A549 (cell line): ENCODE measurements around the gene CMAS. TPM values are rescaled to one million over a fixed set of nuclear protein-coding genes. Genes with fewer than 3 reads are reported as not detected.
A peak's percentile ranks its signal among the peaks of the same experiment; 100 is the strongest.

Source experiments
- ATAC-seq, 2 experiments: fragments of 200-7000 bp in 1 of 2; fragments of >200 bp in 1 of 2; cut with Nextera tagmentation in 1 of 2; cut with Tn5 transposase in 1 of 2; 3 replicates each; pipeline versions ENCODE4 v1.8.0 to v1.9.1; 2018 to 2020; ENCODE audit warnings: mild to moderate bottlenecking in 1 of 2, moderate library complexity in 1 of 2
- CTCF ChIA-PET: fragments of 300-600 bp; sonication (Branson Sonifier 250); formaldehyde crosslinking; extraction: SDS; loops from one replicate; lab custom pipeline; 2021; ENCODE audit warnings: antibody characterized with exemption, inconsistent platforms; lab: Yijun Ruan, JAX
- POLR2A ChIA-PET: fragments of 350-600 bp; formaldehyde crosslinking; extraction: SDS; loops from one replicate; lab custom pipeline; 2021; ENCODE audit warnings: antibody characterized with exemption, inconsistent platforms; lab: Yijun Ruan, JAX
- DNase-seq, 2 experiments: peaks; one replicate each; pipeline versions ENCODE4 v3.0.0 to v3.0.0-alpha.2; 2011 to 2016; ENCODE audit warnings: low read depth in 1 of 2, low spot score in 1 of 2
- FAIRE-seq: peaks from 2 replicates; lab custom pipeline; 2011; peaks lifted over from hg19 to GRCh38; lab: Jason Lieb, UNC
- H3K27ac ChIP-seq, 2 experiments: fragments of >200 bp; sonication (Bioruptor Twin); formaldehyde crosslinking; 3 replicates each; pipeline ENCODE4 v1.5.1; 2016 to 2017
- H3K4me1 ChIP-seq: fragments of >200 bp; sonication (Bioruptor Twin); formaldehyde crosslinking; 3 replicates; pipeline ENCODE4 v1.6.1; 2016
- H3K4me2 ChIP-seq: fragments of >200 bp; sonication (Bioruptor Twin); formaldehyde crosslinking; 3 replicates; pipeline ENCODE4 v1.6.1; 2016
- H3K4me3 ChIP-seq: fragments of >200 bp; sonication (Bioruptor Twin); formaldehyde crosslinking; 3 replicates; pipeline ENCODE4 v1.5.1; 2016
- H3K9me3 ChIP-seq: fragments of >200 bp; sonication (Bioruptor Twin); formaldehyde crosslinking; 3 replicates; pipeline ENCODE4 v1.6.1; 2016
- BHLHE40 ChIP-seq: IDR thresholded peaks from 2 replicates; pipeline ENCODE4 v1.6.1; 2012; ENCODE audit warnings: low read depth, low read length, inconsistent platforms
- EP300 ChIP-seq, 2 experiments: fragments of >200 bp; sonication (Bioruptor Twin); formaldehyde crosslinking; IDR thresholded peaks; 2 replicates in 1 of 2; 3 replicates in 1 of 2; pipeline ENCODE4 v1.6.1; 2016 to 2017
- FOSB ChIP-seq: fragments of 250-450 bp; sonication (Bioruptor Pico); IDR thresholded peaks from 2 replicates; pipeline ENCODE4 v1.5.0; 2020; ENCODE audit warnings: mild to moderate bottlenecking, moderate library complexity
- HOXB5 ChIP-seq: fragments of 250-450 bp; sonication (Bioruptor Pico); IDR thresholded peaks from 2 replicates; pipeline ENCODE4 v1.5.0; 2020; ENCODE audit warnings: mild to moderate bottlenecking, moderate library complexity
- MAFK ChIP-seq: fragments of 450-650 bp; IDR thresholded peaks from 2 replicates; pipeline ENCODE4 v1.6.1; 2014; ENCODE audit not compliant: partially characterized antibody
- MAZ ChIP-seq: fragments of 150-350 bp; IDR thresholded peaks from 2 replicates; pipeline ENCODE4 v1.6.1; 2014; ENCODE audit warnings: antibody characterized with exemption, low read depth, low read length, borderline replicate concordance
- PHF8 ChIP-seq: fragments of 200-600 bp; sonication (generic); IDR thresholded peaks from 2 replicates; pipeline ENCODE4 v1.6.1; 2016; ENCODE audit warnings: low read depth, mild to moderate bottlenecking, antibody characterized with exemption, moderate library complexity, borderline replicate concordance
- POLR2AphosphoS2 ChIP-seq: conservative IDR thresholded peaks from 2 replicates; pipeline ENCODE4 v1.6.1; 2012; ENCODE audit warnings: low read length, improper control_type of control experiment, inconsistent platforms
- RCOR1 ChIP-seq: fragments of 150-350 bp; IDR thresholded peaks from 2 replicates; pipeline ENCODE4 v1.6.1; 2014; ENCODE audit warnings: antibody characterized with exemption, low read length, low read depth
- RFX5 ChIP-seq: fragments of 450-650 bp; IDR thresholded peaks from 2 replicates; pipeline ENCODE4 v1.7.1; 2014; ENCODE audit warnings: antibody characterized with exemption, mild to moderate bottlenecking, moderate library complexity
- TP53 ChIP-seq: fragments of 250-450 bp; sonication (Bioruptor Pico); IDR thresholded peaks from 2 replicates; pipeline ENCODE4 v1.5.0; 2021; ENCODE audit warnings: mild to moderate bottlenecking, moderate library complexity
- ZC3H11A ChIP-seq: fragments of 450-650 bp; IDR thresholded peaks from 2 replicates; pipeline ENCODE4 v1.6.1; 2014; ENCODE audit warnings: antibody characterized with exemption, mild to moderate bottlenecking
- ZNF302 ChIP-seq: fragments of 250-450 bp; sonication (Bioruptor Pico); IDR thresholded peaks from 2 replicates; pipeline ENCODE4 v1.9.0; 2021; ENCODE audit warnings: inconsistent platforms, mild to moderate bottlenecking, moderate library complexity
- whole genome bisulfite sequencing: methylation state at CpG from one replicate; pipeline ENCODE4 v1.1.6; 2017; ENCODE audit errors: missing lambda C conversion rate; 5-methylcytosine and 5-hydroxymethylcytosine counted together
- polyA plus RNA-seq, 4 experiments: library from polyadenylated mRNA; depleted of rRNA in 3 of 4; stranded (reverse); fragments of >200 nt; fragmentation: RNase III in 1 of 4; extraction: RNeasy Plus Mini Kit Qiagen cat#74134 plus additional on column Dnase treatment in 1 of 4; gene quantifications; 2 replicates in 3 of 4; 3 replicates in 1 of 4; pipeline ENCODE4 v1.2.3, GENCODE V29; 2011 to 2017
- TF ChIP-seq, protein P1 (sequence below): fragments of >200 bp; sonication (Bioruptor Twin); formaldehyde crosslinking; IDR thresholded peaks from 2 replicates; pipeline ENCODE4 v1.6.1; 2016
- TF ChIP-seq, protein P2 (sequence below): fragments of 150-350 bp; IDR thresholded peaks from 2 replicates; pipeline ENCODE4 v1.6.1; 2014; ENCODE audit warnings: low read depth, mild to moderate bottlenecking, low read length
- TF ChIP-seq, protein P3 (sequence below): fragments of >200 bp; sonication (Bioruptor Twin); formaldehyde crosslinking; IDR thresholded peaks from 3 replicates; pipeline ENCODE4 v1.6.1; 2016
- TF ChIP-seq, protein P4 (sequence below): IDR thresholded peaks from 2 replicates; pipeline ENCODE4 v1.6.1; 2012
- TF ChIP-seq, protein P5 (sequence below): IDR thresholded peaks from 2 replicates; pipeline ENCODE4 v1.6.1; 2012

CMAS gene
- polyA plus RNA-seq, 2 of the 4 experiments (the other 2 are of a cell fraction), result 47.1 to 68.2 TPM

DNA sequence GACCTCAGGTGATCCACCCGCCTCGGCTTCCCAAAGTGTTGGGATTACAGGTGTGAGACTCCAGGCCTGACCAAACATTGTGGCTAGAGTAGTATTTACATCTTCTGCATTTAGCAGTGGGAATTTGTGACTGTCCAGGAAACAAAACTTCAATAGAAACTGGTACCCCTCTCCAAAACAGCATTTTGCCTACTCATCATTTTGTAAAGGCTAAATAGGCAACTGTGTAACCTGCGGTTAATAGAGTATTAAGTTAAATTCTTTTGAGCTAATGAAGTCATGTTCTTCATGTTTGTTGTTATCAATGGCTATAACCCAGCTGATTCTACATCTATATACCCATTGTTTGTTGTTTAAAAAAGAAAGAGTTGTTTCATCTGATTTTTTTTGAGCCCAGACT lies 8.1 kb downstream of the CMAS start:
- WGBS, result 93% methylated on average over 3 of the region's 3 CpGs
- TF ChIP-seq MAFK, result peak; percentile 94
- TF ChIP-seq ZNF302 (CRISPR knock-in tag), result no peak
- TF ChIP-seq, all 56 proteins: peak for 1
- FAIRE-seq (no peak), ATAC-seq (no peak), DNase-seq (no peak)
- no peaks in the 10 kb centered on the region for H3K9me3 ChIP-seq
- no peak overlapping the region for H3K4me3 ChIP-seq
- no peaks in the 10 kb centered on the region; the same call in 2 of the 3 replicates for H3K4me1 ChIP-seq
- no peak overlapping the region for H3K27ac ChIP-seq
- POLR2A ChIA-PET, result no interaction called here
- no peak overlapping the region for H3K4me2 ChIP-seq
- CTCF ChIA-PET, result no interaction called here

DNA sequence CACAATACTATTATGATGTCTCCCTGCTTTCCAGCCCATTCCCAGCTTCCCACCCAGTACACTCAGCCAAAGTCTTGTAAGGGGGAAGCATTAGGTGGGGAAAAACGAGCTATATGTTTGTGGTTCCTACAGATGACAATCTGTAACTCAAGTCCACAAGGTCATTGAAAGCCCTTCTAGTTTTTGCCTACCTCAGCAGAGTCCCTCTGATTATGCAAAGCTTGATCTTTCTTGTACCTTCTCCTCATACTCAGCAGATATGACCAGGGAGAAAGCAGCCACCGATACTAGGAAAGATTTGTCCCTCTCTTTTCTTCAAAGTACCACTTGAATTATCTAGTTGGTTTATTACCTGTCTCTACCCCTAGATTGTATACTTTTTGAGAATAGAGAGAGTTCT lies 10.6 kb downstream of the CMAS start:
- no peak for DNase-seq
- WGBS, result 82% methylated on average over 2 of the region's 2 CpGs
- no peak overlapping the region for H3K4me3 ChIP-seq
- H3K27ac ChIP-seq, result no peak overlapping the region
- no peak for FAIRE-seq
- CTCF ChIA-PET, result interaction anchor here (1.0 to 2.4 kb wide), 2 partner anchors 26 to 403 kb away, joined by 5 to 7 read pairs; no protein-coding TSS in a partner anchor
- ATAC-seq, result no peak
- POLR2A ChIA-PET, result no interaction called here
- H3K4me1 ChIP-seq, result no peaks in the 10 kb centered on the region
- TF ChIP-seq MAFK, result peak; percentile 56
- TF ChIP-seq, protein P1, sequence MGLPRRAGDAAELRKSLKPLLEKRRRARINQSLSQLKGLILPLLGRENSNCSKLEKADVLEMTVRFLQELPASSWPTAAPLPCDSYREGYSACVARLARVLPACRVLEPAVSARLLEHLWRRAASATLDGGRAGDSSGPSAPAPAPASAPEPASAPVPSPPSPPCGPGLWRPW, result no peak
- H3K4me2 ChIP-seq, result no peak overlapping the region
- H3K9me3 ChIP-seq, result no peaks in the 10 kb centered on the region

DNA sequence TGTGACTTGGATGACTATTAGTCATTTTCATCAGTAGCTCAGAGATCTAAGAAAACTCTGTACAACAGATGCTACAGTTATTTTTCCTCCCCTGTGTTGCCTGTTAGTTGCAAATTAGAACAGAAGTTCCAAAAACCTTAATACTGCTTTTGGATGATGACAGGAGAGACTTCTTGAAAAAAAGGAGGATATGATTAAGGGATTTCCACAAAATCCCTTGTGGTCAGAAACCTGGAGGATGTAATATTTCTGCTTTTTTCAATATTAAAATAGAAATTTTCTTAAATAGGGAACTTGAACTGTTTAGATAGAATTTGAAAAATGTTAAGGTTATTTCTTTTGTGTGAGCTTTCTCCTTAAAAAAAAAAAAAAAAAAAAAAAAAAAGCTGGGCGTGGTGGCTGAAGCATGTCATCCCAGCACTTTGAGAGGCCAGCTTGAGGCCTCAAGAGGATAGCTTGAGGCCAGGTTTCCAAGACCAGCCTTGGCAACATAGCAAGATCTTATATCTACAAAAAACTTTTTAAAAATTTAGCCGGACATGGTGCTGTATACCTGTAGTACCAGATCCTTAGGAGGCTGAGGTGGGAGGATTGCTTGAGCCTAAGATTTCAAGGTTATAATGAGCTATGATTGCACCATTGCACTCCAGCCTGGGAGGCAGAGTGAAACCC lies 14.1 kb downstream of the CMAS start:
- Histone ChIP-seq H3K4me1 (no peaks in the 10 kb centered on the region), H3K9me3 (no peaks in the 10 kb centered on the region), H3K27ac (no peak overlapping the region), H3K4me3 (no peak overlapping the region), H3K4me2 (no peak overlapping the region)
- FAIRE-seq (no peak), DNase-seq (no peak), ATAC-seq (no peak)
- TF ChIP-seq EP300 (IDR thresholded peaks at IDR 0.05) (no peak), PHF8 (no peak), ZC3H11A (no peak), TP53 (CRISPR knock-in tag) (no peak), RFX5 (no peak), FOSB (CRISPR knock-in tag) (no peak), HOXB5 (no peak), BHLHE40 (no peak), MAFK (no peak), POLR2AphosphoS2 (no peak), MAZ (no peak), RCOR1 (no peak)
- TF ChIP-seq, protein P2, sequence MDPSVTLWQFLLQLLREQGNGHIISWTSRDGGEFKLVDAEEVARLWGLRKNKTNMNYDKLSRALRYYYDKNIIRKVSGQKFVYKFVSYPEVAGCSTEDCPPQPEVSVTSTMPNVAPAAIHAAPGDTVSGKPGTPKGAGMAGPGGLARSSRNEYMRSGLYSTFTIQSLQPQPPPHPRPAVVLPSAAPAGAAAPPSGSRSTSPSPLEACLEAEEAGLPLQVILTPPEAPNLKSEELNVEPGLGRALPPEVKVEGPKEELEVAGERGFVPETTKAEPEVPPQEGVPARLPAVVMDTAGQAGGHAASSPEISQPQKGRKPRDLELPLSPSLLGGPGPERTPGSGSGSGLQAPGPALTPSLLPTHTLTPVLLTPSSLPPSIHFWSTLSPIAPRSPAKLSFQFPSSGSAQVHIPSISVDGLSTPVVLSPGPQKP, result no peak
- TF ChIP-seq, protein P3, sequence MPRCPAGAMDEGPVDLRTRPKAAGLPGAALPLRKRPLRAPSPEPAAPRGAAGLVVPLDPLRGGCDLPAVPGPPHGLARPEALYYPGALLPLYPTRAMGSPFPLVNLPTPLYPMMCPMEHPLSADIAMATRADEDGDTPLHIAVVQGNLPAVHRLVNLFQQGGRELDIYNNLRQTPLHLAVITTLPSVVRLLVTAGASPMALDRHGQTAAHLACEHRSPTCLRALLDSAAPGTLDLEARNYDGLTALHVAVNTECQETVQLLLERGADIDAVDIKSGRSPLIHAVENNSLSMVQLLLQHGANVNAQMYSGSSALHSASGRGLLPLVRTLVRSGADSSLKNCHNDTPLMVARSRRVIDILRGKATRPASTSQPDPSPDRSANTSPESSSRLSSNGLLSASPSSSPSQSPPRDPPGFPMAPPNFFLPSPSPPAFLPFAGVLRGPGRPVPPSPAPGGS, result no peak
- TF ChIP-seq, protein P4, sequence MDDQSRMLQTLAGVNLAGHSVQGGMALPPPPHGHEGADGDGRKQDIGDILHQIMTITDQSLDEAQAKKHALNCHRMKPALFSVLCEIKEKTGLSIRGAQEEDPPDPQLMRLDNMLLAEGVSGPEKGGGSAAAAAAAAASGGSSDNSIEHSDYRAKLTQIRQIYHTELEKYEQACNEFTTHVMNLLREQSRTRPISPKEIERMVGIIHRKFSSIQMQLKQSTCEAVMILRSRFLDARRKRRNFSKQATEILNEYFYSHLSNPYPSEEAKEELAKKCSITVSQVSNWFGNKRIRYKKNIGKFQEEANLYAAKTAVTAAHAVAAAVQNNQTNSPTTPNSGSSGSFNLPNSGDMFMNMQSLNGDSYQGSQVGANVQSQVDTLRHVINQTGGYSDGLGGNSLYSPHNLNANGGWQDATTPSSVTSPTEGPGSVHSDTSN, result no peak
- TF ChIP-seq, protein P5, sequence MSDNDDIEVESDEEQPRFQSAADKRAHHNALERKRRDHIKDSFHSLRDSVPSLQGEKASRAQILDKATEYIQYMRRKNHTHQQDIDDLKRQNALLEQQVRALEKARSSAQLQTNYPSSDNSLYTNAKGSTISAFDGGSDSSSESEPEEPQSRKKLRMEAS, result no peak
- ChIA-PET POLR2A (no interaction called here), CTCF (interaction anchor here (0.7 to 1.2 kb wide), 3 partner anchors 383 to 667 kb away, joined by 3 to 4 read pairs (median 3); no protein-coding TSS in a partner anchor)
- 42% methylated on average over 2 of the region's 2 CpGs for WGBS
